HFF-Myc (cell line): ENCODE results near the gene DPH3.

Experiments
- DNase-seq: peaks from one replicate; pipeline ENCODE4 v3.0.0-alpha.2; 2011; ENCODE audit warnings: low read depth; ENCODE audit errors: extremely low read depth
- H3K4me3 ChIP-seq: replicated peaks from 2 replicates; pipeline ENCODE4 v1.5.1; 2011; ENCODE audit warnings: low read depth, mild to moderate bottlenecking, control low read depth, low read length
- TF ChIP-seq, protein P1 (sequence below): IDR thresholded peaks from 2 replicates; pipeline ENCODE4 v1.5.1; 2012; ENCODE audit warnings: mild to moderate bottlenecking, low read depth, low read length, control low read depth; ENCODE audit errors: missing control alignments

Gene DPH3

DNA sequence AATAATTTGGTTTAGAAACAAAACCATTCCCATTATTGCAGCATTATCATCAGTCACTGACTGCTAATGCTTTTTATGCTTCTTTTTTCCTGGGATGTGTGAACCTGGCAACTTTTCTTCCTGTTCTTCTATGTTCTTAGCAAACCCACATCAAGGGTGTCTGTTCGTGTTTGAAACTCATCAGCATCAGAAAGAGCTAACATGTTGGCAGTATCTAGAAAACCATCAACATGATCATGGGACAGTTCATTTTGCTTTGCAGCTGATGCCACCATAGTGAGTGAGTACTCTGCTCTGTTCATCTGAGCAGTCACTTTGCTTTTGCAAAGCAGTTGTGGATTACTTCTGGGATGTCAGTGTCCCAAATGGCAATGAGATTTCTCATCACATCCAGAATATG lies 5.9 kb downstream of the DPH3 start:
- H3K4me3 ChIP-seq, result no peak overlapping the region

DNA sequence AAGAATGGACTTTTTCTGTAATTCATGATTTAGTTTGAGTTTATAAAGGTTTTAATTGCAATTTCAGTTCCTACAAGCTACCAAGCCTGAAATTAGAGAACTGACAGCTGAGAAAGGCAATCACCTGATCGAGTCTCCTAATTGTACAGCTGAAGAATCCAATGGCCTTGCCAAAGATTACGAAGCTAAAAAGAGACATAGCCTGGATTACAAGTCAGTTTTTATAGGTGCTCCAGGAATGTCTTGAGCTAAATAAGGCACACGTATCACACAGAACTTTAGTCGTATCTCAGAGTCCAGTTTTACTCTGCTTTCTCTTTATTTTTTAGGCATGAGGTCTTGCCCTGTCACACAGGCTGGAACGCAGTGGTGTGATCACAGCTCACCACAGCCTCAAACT lies 6.6 kb downstream of the DPH3 start:
- TF ChIP-seq, protein P1, sequence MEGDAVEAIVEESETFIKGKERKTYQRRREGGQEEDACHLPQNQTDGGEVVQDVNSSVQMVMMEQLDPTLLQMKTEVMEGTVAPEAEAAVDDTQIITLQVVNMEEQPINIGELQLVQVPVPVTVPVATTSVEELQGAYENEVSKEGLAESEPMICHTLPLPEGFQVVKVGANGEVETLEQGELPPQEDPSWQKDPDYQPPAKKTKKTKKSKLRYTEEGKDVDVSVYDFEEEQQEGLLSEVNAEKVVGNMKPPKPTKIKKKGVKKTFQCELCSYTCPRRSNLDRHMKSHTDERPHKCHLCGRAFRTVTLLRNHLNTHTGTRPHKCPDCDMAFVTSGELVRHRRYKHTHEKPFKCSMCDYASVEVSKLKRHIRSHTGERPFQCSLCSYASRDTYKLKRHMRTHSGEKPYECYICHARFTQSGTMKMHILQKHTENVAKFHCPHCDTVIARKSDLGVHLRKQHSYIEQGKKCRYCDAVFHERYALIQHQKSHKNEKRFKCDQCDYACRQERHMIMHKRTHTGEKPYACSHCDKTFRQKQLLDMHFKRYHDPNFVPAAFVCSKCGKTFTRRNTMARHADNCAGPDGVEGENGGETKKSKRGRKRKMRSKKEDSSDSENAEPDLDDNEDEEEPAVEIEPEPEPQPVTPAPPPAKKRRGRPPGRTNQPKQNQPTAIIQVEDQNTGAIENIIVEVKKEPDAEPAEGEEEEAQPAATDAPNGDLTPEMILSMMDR, result no peak
- no peak overlapping the region for H3K4me3 ChIP-seq
- DNase-seq, result no peak

More for the DNA sequence above, 5.9 kb downstream of the DPH3 start:
- TF ChIP-seq, protein P1, result no peak
- no peak for DNase-seq

DNA sequence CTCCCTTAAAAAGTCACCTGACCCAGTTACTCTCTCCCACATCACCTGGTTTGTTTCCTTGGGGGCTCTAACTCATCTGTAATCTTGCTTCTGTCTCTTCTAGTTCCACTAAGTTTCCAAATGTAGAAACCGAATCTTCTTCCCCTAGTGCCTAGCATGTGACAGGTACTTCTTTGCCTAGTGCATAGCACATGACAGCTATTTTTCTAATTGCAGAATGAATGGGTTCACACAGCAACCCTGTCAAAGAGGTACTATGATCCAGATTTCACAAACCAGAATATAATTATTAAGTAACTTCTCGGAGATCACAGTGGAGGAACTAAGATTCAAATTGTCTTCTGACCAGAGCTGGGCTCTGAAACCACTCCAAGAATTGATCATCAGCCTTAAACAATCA lies 7.4 kb downstream of the DPH3 start:
- DNase-seq, result no peak
- TF ChIP-seq, protein P1, result no peak
- no peak overlapping the region for H3K4me3 ChIP-seq

DNA sequence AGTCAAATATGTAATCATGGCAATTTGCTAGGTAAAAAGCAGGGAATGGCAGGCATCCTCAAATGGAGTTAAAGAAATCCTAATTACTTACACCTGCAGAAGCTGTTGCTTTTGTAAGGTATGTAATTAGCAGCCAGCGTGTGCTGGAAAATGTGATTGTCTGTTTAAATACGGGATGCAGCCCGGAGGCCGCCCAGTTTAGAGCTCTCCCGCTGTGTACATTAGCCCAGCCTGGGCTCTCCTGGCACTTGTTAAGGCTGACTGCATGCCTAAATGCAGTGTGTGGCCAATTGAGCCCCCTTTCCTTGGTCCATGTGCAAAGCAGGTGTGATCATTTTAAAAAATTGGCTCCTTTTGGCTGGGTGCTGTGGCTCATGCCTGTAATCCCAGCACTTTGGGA lies 9.0 kb downstream of the DPH3 start:
- DNase-seq, result no peak
- TF ChIP-seq, protein P1, result no peak
- H3K4me3 ChIP-seq, result no peak overlapping the region

DNA sequence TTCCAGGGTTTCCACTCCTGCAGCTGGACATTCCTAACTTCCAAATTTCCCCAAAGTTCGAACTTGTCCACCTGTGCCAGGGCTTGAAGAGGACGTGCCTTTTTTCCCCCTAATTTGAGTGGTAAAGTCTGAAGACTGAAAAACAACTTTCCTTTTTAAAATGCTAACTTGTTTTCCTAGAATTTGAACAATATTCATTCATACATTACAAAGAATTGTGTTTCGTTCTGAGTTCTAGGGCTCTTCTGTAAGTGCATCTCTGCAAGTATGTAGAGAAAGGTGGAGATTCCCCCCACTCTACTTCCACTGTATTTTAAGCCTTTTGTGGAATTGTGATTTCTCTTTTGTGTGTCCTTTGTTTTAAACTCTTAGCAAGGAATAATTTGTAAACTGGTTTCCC lies 9.4 kb downstream of the DPH3 start:
- TF ChIP-seq, protein P1, result no peak
- H3K4me3 ChIP-seq, result no peak overlapping the region
- DNase-seq, result no peak

DNA sequence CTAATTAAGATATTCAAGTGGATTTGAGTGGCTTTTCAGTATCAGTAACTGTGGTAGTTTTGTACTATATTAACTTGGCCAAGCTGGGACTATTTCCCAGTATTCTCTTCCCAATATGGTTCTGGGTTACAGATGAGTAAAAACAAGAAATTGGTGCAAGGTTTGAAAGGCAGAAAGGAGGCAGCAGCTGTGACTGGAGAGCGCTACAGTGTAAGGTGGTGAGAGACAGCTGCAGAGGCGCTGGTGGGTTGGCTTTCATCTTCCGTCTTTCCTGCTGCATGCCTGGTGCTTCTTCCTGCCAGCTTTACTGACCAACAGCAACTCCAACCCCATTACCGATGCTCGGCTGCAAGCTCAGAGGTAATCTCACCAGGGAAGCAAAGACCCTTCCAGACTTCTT lies 9.8 kb downstream of the DPH3 start:
- TF ChIP-seq, protein P1, result no peak
- H3K4me3 ChIP-seq, result no peak overlapping the region
- no peak for DNase-seq

DNA sequence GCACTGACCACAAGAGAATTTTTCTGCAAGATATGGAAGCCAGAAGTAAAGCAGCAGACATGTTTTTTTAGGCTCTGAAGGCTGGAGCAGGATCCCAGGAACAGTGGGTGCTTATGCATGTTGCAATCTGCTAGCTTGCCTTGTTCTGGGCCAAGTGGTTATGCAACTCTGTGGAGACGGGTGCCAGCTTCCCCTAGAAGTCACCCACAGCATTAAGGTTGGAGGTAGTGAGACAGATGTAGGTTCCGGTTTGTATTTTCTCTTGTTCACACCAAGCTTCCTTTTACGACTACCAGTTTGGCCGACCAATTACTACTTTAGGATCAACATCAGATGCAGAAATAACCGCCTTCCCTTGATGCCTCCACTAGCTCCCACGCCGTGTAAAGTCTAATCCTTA lies 11.1 kb downstream of the DPH3 start:
- TF ChIP-seq, protein P1, result no peak
- no peak for DNase-seq

More for the DNA sequence above, 11.1 kb downstream of the DPH3 start:
- H3K4me3 ChIP-seq, result no peak overlapping the region
